ENCODE data around the gene MTSS2. TPM values are rescaled to one million over a fixed set of nuclear protein-coding genes. Genes with fewer than 3 reads are reported as not detected.
"Not testable (repeated sequence)": the region's sequence is repeated elsewhere in the genome, so short reads cannot be mapped to it uniquely, and the experiment has no call there.

MTSS2 gene
- total RNA-seq, 1 experiment from 2014 or later, result 64.1 TPM

DNA sequence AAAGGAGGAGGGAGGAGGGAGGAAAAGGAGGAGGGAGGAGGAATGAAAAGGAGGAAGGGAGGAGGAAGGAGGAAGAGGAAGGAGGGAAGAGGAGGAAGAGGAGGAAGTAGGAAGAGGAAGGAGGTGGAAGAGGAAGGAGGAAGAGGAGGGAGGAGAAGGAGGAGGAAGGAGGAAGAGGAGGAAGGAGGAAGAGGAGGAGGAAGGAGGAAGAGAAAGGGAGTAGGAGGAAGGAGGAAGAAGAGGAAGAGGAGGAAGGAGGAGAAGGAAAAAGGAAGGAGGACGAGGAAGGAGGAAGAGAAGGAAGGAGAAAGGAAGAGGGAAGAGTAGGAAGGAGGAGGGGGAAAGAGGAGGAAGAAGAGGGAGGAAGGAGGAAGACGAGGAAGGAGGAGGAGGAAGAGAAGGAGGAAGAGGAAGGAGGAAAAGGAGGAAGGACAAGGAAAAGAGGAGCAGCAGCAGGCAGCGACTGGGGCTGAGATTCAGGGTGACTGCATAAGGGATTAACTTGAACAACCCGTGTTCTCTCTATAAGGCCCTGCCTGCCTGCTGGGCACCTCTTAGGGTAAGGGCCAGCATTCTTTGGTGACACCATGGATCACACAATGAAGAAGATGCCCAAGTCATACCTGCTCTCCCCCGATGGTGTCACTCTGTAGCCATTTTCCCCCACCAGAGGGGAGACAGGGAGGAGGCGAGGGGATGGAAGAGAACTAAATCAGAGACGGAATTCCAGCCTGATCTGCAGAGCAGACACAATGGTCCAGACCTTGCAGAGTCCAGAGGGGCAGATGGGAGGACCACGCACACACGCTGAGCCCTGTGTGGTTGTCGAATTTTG is 40.9 kb downstream of the MTSS2 start:
- Mint-ChIP-seq H3K4me3 (ENCODE audit: unreplicated experiment) (no peak overlapping the region), H3K9me3 (ENCODE audit: unreplicated experiment) (no peaks in the 10 kb centered on the region), H3K27ac (ENCODE audit: unreplicated experiment) (no peak overlapping the region), H3K36me3 (ENCODE audit: insufficient read depth, unreplicated experiment) (no peaks in the 10 kb centered on the region), H3K4me1 (ENCODE audit: low read depth, unreplicated experiment) (no peaks in the 10 kb centered on the region), H3K27me3 (ENCODE audit: insufficient read depth, unreplicated experiment) (no peaks in the 10 kb centered on the region)
- TF ChIP-seq, protein P1, sequence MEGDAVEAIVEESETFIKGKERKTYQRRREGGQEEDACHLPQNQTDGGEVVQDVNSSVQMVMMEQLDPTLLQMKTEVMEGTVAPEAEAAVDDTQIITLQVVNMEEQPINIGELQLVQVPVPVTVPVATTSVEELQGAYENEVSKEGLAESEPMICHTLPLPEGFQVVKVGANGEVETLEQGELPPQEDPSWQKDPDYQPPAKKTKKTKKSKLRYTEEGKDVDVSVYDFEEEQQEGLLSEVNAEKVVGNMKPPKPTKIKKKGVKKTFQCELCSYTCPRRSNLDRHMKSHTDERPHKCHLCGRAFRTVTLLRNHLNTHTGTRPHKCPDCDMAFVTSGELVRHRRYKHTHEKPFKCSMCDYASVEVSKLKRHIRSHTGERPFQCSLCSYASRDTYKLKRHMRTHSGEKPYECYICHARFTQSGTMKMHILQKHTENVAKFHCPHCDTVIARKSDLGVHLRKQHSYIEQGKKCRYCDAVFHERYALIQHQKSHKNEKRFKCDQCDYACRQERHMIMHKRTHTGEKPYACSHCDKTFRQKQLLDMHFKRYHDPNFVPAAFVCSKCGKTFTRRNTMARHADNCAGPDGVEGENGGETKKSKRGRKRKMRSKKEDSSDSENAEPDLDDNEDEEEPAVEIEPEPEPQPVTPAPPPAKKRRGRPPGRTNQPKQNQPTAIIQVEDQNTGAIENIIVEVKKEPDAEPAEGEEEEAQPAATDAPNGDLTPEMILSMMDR (IDR thresholded peaks at IDR 0.05; ENCODE audit: insufficient read depth in 1 of 2, low read depth in 1 of 2, low read length in 1 of 2, severe bottlenecking in 1 of 2, unreplicated experiment in 1 of 2), result peak; percentile 18 to 29
- DNase-seq, result peak in 1 of 2 experiments; percentile 33
- POLR2A ChIA-PET, result no interaction called here
- H3K4me3 ChIP-seq (ENCODE audit: low read depth, low read length), result no peak overlapping the region
- CTCF ChIA-PET, result no interaction called here
- no peaks in the 10 kb centered on the region for H3K36me3 ChIP-seq (ENCODE audit: control insufficient read depth, insufficient read depth, low read length)
- no peaks in the 10 kb centered on the region for H3K4me1 ChIP-seq
- intact Hi-C loops (cut with micrococcal nuclease; ENCODE audit: unreplicated experiment), result no loop called here
- BruUV-seq (replicated peaks), result no TSS peak
- H3K27me3 ChIP-seq (replicated peaks; ENCODE audit: control insufficient read depth, insufficient read depth, low read length), result no peaks in the 10 kb centered on the region
- H3K9me3 ChIP-seq, result no peaks in the 10 kb centered on the region; the same call in 1 of the 2 replicates

DNA sequence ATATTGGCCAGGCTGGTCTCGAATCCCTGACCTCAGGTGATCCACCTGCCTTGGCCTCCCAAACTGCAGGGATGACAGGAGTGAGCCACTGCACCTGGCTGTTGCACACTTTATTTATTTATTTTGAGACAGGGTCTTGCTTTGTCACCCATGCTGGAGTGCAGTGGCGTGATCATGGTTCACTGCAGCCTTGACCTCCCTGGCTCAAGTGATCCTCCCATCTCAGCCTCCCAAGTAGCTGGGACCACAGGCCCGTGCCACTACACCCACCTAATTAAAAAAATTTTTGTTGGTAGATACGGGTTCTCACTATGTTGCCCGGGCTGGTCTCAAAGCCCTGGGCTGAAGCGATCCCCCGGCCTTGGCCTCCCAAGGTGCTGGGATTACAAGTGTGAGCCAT is 42.6 kb downstream of the MTSS2 start:
- H3K27ac Mint-ChIP-seq (ENCODE audit: unreplicated experiment); H3K4me1 ChIP-seq; BruUV-seq (replicated peaks); H3K4me1 Mint-ChIP-seq (ENCODE audit: low read depth, unreplicated experiment); POLR2A ChIA-PET; H3K36me3 Mint-ChIP-seq (ENCODE audit: insufficient read depth, unreplicated experiment); H3K9me3 Mint-ChIP-seq (ENCODE audit: unreplicated experiment); H3K4me3 Mint-ChIP-seq (ENCODE audit: unreplicated experiment); H3K9me3 ChIP-seq; intact Hi-C loops (cut with micrococcal nuclease; ENCODE audit: unreplicated experiment); H3K36me3 ChIP-seq (ENCODE audit: control insufficient read depth, insufficient read depth, low read length); DNase-seq; H3K27me3 ChIP-seq (replicated peaks; ENCODE audit: control insufficient read depth, insufficient read depth, low read length); CTCF ChIA-PET; H3K27me3 Mint-ChIP-seq (ENCODE audit: insufficient read depth, unreplicated experiment); H3K4me3 ChIP-seq (ENCODE audit: low read depth, low read length): not testable (repeated sequence)

DNA sequence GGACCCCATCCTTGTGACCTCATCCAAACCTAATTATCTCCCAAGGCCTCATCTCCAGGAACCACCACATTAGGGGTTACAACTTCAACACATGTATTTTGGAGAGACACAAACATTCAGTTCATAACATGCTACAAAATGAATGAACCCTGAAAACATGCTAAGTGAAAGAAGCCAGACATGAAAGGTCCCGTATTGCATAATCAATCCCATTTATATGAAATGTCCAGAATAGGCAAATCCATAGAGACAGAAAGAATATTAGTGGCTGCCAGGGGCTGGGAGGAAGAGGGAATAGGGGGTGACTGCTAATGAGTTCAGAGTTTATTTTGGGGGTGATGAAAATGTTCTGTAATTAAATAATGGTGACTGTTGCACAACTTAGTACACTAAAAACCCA is 43.2 kb downstream of the MTSS2 start:
- Mint-ChIP-seq H3K4me3 (ENCODE audit: unreplicated experiment) (no peak overlapping the region), H3K9me3 (ENCODE audit: unreplicated experiment) (no peaks in the 10 kb centered on the region), H3K27ac (ENCODE audit: unreplicated experiment) (no peak overlapping the region), H3K4me1 (ENCODE audit: low read depth, unreplicated experiment) (no peaks in the 10 kb centered on the region), H3K27me3 (ENCODE audit: insufficient read depth, unreplicated experiment) (no peaks in the 10 kb centered on the region), H3K36me3 (ENCODE audit: insufficient read depth, unreplicated experiment) (no peaks in the 10 kb centered on the region)
- Histone ChIP-seq H3K27me3 (replicated peaks; ENCODE audit: control insufficient read depth, insufficient read depth, low read length) (no peaks in the 10 kb centered on the region), H3K9me3 (no peaks in the 10 kb centered on the region; the same call in 1 of the 2 replicates), H3K4me1 (no peaks in the 10 kb centered on the region), H3K36me3 (ENCODE audit: control insufficient read depth, insufficient read depth, low read length) (no peaks in the 10 kb centered on the region), H3K4me3 (ENCODE audit: low read depth, low read length) (no peak overlapping the region)
- TF ChIP-seq, protein P1 (IDR thresholded peaks at IDR 0.05; ENCODE audit: insufficient read depth in 1 of 2, low read depth in 1 of 2, low read length in 1 of 2, severe bottlenecking in 1 of 2, unreplicated experiment in 1 of 2), result no peak
- BruUV-seq (replicated peaks), result no TSS peak
- intact Hi-C loops (cut with micrococcal nuclease; ENCODE audit: unreplicated experiment), result no loop called here
- CTCF ChIA-PET, result no interaction called here
- no peak for DNase-seq
- POLR2A ChIA-PET, result no interaction called here

All from Caco-2 (cell line).